GM23338 (cell line): ENCODE data around the gene ARF1. TPM values are rescaled to one million over a fixed set of nuclear protein-coding genes. Genes with fewer than 3 reads are reported as not detected.

Experiments
- ATAC-seq: fragments of 200-7000 bp; cut with Tn5 transposase; 3 replicates; pipeline ENCODE4 v1.9.1; 2020
- DNase-seq: peaks from one replicate; pipeline ENCODE4 v3.0.0-alpha.2; 2015; ENCODE audit warnings: low spot score
- H2AFZ ChIP-seq: fragments of 200-600 bp; sonication (generic); 2 replicates; pipeline ENCODE4 v1.8.0; 2016; ENCODE audit warnings: antibody characterized with exemption, mild to moderate bottlenecking, moderate library complexity
- H3F3A ChIP-seq: fragments of 200-600 bp; sonication (generic); replicated peaks from 2 replicates; pipeline ENCODE4 v1.8.0; 2017; ENCODE audit warnings: antibody characterized with exemption, mixed run types, low read depth
- H3K27ac ChIP-seq: fragments of 200-600 bp; sonication (generic); 2 replicates; pipeline ENCODE4 v1.6.1; 2016; ENCODE audit warnings: low read depth
- H3K27me3 ChIP-seq: fragments of 200-600 bp; sonication (generic); 2 replicates; pipeline ENCODE4 v1.8.0; 2016; ENCODE audit warnings: mild to moderate bottlenecking, mixed run types, moderate library complexity; ENCODE audit not compliant: insufficient read depth
- H3K36me3 ChIP-seq: fragments of 200-600 bp; sonication (generic); 2 replicates; pipeline ENCODE4 v1.8.0; 2016; ENCODE audit warnings: mild to moderate bottlenecking; ENCODE audit not compliant: insufficient read depth
- H3K4me1 ChIP-seq: fragments of 200-600 bp; sonication (generic); 2 replicates; pipeline ENCODE4 v1.8.0; 2016; ENCODE audit warnings: mild to moderate bottlenecking, moderate library complexity; ENCODE audit not compliant: insufficient read depth
- H3K4me2 ChIP-seq: fragments of 200-600 bp; sonication (generic); 2 replicates; pipeline ENCODE4 v1.7.1; 2017; ENCODE audit warnings: mixed run types
- H3K4me3 ChIP-seq: fragments of 200-600 bp; sonication (generic); 2 replicates; pipeline ENCODE4 v1.6.1; 2016; ENCODE audit warnings: mixed run types
- H3K79me2 ChIP-seq: fragments of 200-600 bp; sonication (generic); replicated peaks from 2 replicates; pipeline ENCODE4 v1.8.0; 2017; ENCODE audit warnings: mild to moderate bottlenecking; ENCODE audit not compliant: insufficient read depth
- H3K9me2 ChIP-seq: fragments of 200-600 bp; sonication (generic); 2 replicates; pipeline ENCODE4 v1.8.0; 2017; ENCODE audit not compliant: insufficient read depth
- H4K20me1 ChIP-seq: fragments of 200-600 bp; sonication (generic); replicated peaks from 2 replicates; pipeline ENCODE4 v1.8.0; 2017; ENCODE audit warnings: mild to moderate bottlenecking; ENCODE audit not compliant: insufficient read depth
- H3K27ac Mint-ChIP-seq: 2 replicates; pipeline ENCODE4 v1.8.0; 2020; ENCODE audit warnings: inconsistent platforms, mild to moderate bottlenecking, moderate library complexity, mixed read lengths
- H3K27me3 Mint-ChIP-seq: 3 replicates; pipeline ENCODE4 v1.8.0; 2022; ENCODE audit warnings: low read depth, mild to moderate bottlenecking, moderate library complexity, mixed read lengths, inconsistent platforms; ENCODE audit not compliant: insufficient read depth, poor library complexity
- H3K36me3 Mint-ChIP-seq: 3 replicates; pipeline ENCODE4 v1.8.0; 2021; ENCODE audit warnings: low read depth, mild to moderate bottlenecking, inconsistent platforms, moderate library complexity, mixed read lengths
- H3K4me1 Mint-ChIP-seq: 3 replicates; pipeline ENCODE4 v1.8.0; 2020; ENCODE audit warnings: mild to moderate bottlenecking, inconsistent platforms, mixed read lengths
- H3K4me3 Mint-ChIP-seq: 3 replicates; pipeline ENCODE4 v1.8.0; 2021; ENCODE audit warnings: moderate library complexity, mild to moderate bottlenecking, inconsistent platforms, mixed read lengths
- H3K9me3 Mint-ChIP-seq: 3 replicates; pipeline ENCODE4 v1.8.0; 2020; ENCODE audit warnings: moderate library complexity, mild to moderate bottlenecking, inconsistent platforms, mixed read lengths
- CTCF ChIP-seq, 2 experiments: fragments of 200-600 bp in 1 of 2; sonication (generic) in 1 of 2; conservative IDR thresholded peaks; 2 replicates each; pipeline versions ENCODE4 v1.5.1 to v1.6.1; 2016 to 2017; ENCODE audit warnings: antibody characterized with exemption in 2 of 2, low read depth in 2 of 2, mild to moderate bottlenecking in 2 of 2, moderate library complexity in 1 of 2
- EZH2 ChIP-seq: fragments of 200-600 bp; sonication (generic); IDR thresholded peaks from one replicate; pipeline ENCODE4 v1.8.0; 2017; ENCODE audit warnings: antibody characterized with exemption, mild to moderate bottlenecking, low read depth; ENCODE audit not compliant: unreplicated experiment
- EZH2phosphoT487 ChIP-seq: fragments of 200-600 bp; sonication (generic); IDR thresholded peaks from one replicate; pipeline ENCODE4 v1.8.1; 2018; ENCODE audit warnings: antibody characterized with exemption; ENCODE audit not compliant: unreplicated experiment
- JUNB ChIP-seq: IDR thresholded peaks from one replicate; pipeline ENCODE4 v1.6.1; 2016; ENCODE audit warnings: antibody characterized with exemption; ENCODE audit not compliant: unreplicated experiment
- NANOG ChIP-seq: IDR thresholded peaks from 2 replicates; pipeline ENCODE4 v1.6.1; 2016; ENCODE audit warnings: antibody characterized with exemption, borderline replicate concordance
- POLR2AphosphoS5 ChIP-seq: IDR thresholded peaks from 2 replicates; pipeline ENCODE4 v1.6.1; 2016; ENCODE audit warnings: antibody characterized with exemption, low read depth
- STAT1 ChIP-seq: IDR thresholded peaks from one replicate; pipeline ENCODE4 v1.6.1; 2016; ENCODE audit warnings: antibody characterized with exemption; ENCODE audit not compliant: unreplicated experiment
- ZNF114 ChIP-seq: fragments of 250-450 bp; sonication (Bioruptor Pico); IDR thresholded peaks from 2 replicates; pipeline ENCODE4 v1.5.0; 2020; ENCODE audit warnings: mild to moderate bottlenecking, moderate library complexity
- ZNF331 ChIP-seq: fragments of 250-450 bp; sonication (Bioruptor Pico); IDR thresholded peaks from 2 replicates; pipeline ENCODE4 v1.5.0; 2020; ENCODE audit warnings: low read depth, mild to moderate bottlenecking, moderate library complexity
- polyA plus RNA-seq: library from polyadenylated mRNA; unstranded; fragments of >200 nt; fragmentation: Nextera tagmentation; extraction: Ambion mirVana; gene quantifications from 2 replicates; pipeline ENCODE4 v1.2.1, GENCODE V29; 2016
- total RNA-seq: library from RNA; depleted of rRNA; stranded (reverse); fragments of >200 nt; shearing (Covaris generic); gene quantifications from 2 replicates; pipeline ENCODE4 v1.2.3, GENCODE V29; 2014
- TF ChIP-seq, protein P1 (sequence below): fragments of 250-450 bp; sonication (Bioruptor Pico); IDR thresholded peaks from 2 replicates; pipeline ENCODE4 v1.5.0; 2020; ENCODE audit warnings: mild to moderate bottlenecking, moderate library complexity

The ARF1 gene
- total and polyA plus RNA-seq, 2 experiments from 2014 or later: 210 to 306 TPM

DNA sequence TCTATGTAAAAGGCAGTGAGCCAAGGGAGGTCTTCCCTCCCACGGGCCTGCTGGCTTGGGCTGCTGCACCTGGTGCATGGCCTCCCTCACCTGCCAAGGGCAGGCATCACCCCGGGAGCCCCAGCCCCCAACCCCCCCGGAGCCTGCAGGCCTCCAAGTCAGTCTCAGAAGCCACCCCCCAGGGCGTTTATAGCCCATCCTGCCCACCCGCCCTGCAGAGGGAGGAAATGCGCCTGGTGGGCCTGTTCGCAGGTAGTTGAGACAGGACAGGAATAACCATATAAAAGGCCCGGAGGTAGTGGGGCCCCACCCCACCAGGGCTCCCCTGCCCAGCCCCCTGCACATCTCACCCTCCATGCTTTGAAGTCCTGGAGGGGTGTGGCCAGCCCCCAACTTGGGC, 18.2 kb upstream of the ARF1 start (continued):
- no peak for TF ChIP-seq CTCF (conservative IDR thresholded peaks at IDR 0.05; ENCODE audit: low read depth in 2 of 2)
- TF ChIP-seq STAT1: no peak
- no peak for TF ChIP-seq ZNF114 (CRISPR knock-in tag)

DNA sequence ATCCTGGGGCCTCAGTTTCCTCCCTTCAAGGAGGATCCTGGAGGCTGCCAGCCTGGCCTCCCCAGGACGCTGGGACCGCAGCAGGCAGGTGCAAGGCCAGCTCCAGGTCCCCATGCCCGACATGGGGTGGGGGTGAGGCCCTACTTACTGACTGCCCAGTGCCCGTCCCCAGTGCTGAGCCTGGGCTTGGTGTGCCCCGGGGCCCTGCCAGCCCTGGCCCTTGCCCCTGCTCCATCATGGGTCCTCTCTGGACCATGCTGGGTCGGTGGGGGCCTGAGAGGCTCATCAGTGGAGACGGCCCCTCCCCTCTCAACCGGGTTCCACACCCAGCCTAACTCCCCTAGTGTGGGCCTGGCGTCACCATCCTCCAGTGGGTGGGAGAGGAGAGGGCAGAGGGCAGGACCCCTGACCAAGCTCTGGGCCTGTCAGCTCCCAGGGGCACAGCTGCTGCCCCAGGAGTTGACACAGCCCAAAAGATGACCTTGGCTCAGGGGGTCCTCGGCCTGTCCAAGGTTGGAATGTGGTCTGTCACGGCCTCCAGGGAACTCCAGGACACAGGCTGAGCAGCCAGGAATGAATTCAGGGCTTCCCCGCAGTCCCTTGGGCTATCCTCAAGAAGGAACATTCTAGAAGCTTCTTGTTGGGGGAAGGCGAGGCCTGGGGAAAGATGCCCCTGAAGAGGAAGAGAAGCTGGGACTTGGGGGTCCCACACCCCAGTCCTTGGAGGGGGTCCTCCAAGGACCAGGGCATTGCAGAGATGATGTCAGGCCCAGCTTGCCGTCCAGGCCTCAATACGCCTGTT, 17.6 kb upstream of the ARF1 start:
- peaks cover 65% of the 10 kb centered on the region for H3K27me3 Mint-ChIP-seq
- H3K36me3 Mint-ChIP-seq: peaks cover 4% of the 10 kb centered on the region; the same call in 1 of the 3 replicates
- no peak for TF ChIP-seq ZNF114 (CRISPR knock-in tag)
- TF ChIP-seq JUNB: no peak
- TF ChIP-seq, protein P1, sequence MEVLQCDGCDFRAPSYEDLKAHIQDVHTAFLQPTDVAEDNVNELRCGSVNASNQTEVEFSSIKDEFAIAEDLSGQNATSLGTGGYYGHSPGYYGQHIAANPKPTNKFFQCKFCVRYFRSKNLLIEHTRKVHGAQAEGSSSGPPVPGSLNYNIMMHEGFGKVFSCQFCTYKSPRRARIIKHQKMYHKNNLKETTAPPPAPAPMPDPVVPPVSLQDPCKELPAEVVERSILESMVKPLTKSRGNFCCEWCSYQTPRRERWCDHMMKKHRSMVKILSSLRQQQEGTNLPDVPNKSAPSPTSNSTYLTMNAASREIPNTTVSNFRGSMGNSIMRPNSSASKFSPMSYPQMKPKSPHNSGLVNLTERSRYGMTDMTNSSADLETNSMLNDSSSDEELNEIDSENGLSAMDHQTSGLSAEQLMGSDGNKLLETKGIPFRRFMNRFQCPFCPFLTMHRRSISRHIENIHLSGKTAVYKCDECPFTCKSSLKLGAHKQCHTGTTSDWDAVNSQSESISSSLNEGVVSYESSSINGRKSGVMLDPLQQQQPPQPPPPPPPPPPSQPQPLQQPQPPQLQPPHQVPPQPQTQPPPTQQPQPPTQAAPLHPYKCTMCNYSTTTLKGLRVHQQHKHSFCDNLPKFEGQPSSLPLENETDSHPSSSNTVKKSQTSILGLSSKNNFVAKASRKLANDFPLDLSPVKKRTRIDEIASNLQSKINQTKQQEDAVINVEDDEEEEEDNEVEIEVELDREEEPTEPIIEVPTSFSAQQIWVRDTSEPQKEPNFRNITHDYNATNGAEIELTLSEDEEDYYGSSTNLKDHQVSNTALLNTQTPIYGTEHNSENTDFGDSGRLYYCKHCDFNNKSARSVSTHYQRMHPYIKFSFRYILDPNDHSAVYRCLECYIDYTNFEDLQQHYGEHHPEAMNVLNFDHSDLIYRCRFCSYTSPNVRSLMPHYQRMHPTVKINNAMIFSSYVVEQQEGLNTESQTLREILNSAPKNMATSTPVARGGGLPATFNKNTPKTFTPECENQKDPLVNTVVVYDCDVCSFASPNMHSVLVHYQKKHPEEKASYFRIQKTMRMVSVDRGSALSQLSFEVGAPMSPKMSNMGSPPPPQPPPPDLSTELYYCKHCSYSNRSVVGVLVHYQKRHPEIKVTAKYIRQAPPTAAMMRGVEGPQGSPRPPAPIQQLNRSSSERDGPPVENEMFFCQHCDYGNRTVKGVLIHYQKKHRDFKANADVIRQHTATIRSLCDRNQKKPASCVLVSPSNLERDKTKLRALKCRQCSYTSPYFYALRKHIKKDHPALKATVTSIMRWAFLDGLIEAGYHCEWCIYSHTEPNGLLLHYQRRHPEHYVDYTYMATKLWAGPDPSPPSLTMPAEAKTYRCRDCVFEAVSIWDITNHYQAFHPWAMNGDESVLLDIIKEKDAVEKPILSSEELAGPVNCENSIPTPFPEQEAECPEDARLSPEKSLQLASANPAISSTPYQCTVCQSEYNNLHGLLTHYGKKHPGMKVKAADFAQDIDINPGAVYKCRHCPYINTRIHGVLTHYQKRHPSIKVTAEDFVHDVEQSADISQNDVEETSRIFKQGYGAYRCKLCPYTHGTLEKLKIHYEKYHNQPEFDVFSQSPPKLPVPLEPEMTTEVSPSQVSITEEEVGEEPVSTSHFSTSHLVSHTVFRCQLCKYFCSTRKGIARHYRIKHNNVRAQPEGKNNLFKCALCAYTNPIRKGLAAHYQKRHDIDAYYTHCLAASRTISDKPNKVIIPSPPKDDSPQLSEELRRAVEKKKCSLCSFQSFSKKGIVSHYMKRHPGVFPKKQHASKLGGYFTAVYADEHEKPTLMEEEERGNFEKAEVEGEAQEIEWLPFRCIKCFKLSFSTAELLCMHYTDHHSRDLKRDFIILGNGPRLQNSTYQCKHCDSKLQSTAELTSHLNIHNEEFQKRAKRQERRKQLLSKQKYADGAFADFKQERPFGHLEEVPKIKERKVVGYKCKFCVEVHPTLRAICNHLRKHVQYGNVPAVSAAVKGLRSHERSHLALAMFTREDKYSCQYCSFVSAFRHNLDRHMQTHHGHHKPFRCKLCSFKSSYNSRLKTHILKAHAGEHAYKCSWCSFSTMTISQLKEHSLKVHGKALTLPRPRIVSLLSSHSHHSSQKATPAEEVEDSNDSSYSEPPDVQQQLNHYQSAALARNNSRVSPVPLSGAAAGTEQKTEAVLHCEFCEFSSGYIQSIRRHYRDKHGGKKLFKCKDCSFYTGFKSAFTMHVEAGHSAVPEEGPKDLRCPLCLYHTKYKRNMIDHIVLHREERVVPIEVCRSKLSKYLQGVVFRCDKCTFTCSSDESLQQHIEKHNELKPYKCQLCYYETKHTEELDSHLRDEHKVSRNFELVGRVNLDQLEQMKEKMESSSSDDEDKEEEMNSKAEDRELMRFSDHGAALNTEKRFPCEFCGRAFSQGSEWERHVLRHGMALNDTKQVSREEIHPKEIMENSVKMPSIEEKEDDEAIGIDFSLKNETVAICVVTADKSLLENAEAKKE: no peak
- TF ChIP-seq ZNF331 (CRISPR knock-in tag): no peak
- no peak for TF ChIP-seq EZH2phosphoT487
- no peak for TF ChIP-seq EZH2
- no peak for TF ChIP-seq STAT1
- TF ChIP-seq POLR2AphosphoS5: no peak
- TF ChIP-seq NANOG: no peak
- H3F3A ChIP-seq: no peaks in the 10 kb centered on the region
- no peak for ATAC-seq
- no peak overlapping the region for H3K4me3 Mint-ChIP-seq
- no peaks in the 10 kb centered on the region for H3K79me2 ChIP-seq
- no peak for DNase-seq
- peaks cover 5% of the 10 kb centered on the region; the same call in 1 of the 2 replicates for H3K4me1 ChIP-seq
- no peaks in the 10 kb centered on the region for H3K36me3 ChIP-seq
- H3K9me2 ChIP-seq: no peaks in the 10 kb centered on the region
- H3K27ac Mint-ChIP-seq: no peak overlapping the region
- no peak overlapping the region for H3K27ac ChIP-seq
- H4K20me1 ChIP-seq: no peaks in the 10 kb centered on the region
- no peak overlapping the region for H2AFZ ChIP-seq
- peaks cover 97% of the 10 kb centered on the region for H3K27me3 ChIP-seq
- H3K9me3 Mint-ChIP-seq: no peaks in the 10 kb centered on the region
- H3K4me1 Mint-ChIP-seq: peaks cover 5% of the 10 kb centered on the region
- H3K4me2 ChIP-seq: no peak overlapping the region
- no peak overlapping the region for H3K4me3 ChIP-seq
